HL-60 (cell line): ENCODE data around the gene SPINK1.
"Not testable (repeated sequence)": the region's sequence is repeated elsewhere in the genome, so short reads cannot be mapped to it uniquely, and the experiment has no call there.

Experiments used
- GABPA ChIP-seq: IDR thresholded peaks from 2 replicates; pipeline ENCODE4 v1.6.1; 2012; ENCODE audit warnings: low read depth
- REST ChIP-seq: IDR thresholded peaks from 2 replicates; pipeline ENCODE4 v1.6.1; 2012; ENCODE audit warnings: low read depth; ENCODE audit not compliant: insufficient replicate concordance
- SPI1 ChIP-seq: IDR thresholded peaks from 2 replicates; pipeline ENCODE4 v1.6.1; 2012; ENCODE audit warnings: low read depth, mild to moderate bottlenecking, borderline replicate concordance
- TF ChIP-seq, protein P1 (sequence below): IDR thresholded peaks from one replicate; pipeline ENCODE4 v1.5.1; 2011; ENCODE audit warnings: low read length, control low read depth, inconsistent platforms; ENCODE audit not compliant: insufficient read depth

DNA sequence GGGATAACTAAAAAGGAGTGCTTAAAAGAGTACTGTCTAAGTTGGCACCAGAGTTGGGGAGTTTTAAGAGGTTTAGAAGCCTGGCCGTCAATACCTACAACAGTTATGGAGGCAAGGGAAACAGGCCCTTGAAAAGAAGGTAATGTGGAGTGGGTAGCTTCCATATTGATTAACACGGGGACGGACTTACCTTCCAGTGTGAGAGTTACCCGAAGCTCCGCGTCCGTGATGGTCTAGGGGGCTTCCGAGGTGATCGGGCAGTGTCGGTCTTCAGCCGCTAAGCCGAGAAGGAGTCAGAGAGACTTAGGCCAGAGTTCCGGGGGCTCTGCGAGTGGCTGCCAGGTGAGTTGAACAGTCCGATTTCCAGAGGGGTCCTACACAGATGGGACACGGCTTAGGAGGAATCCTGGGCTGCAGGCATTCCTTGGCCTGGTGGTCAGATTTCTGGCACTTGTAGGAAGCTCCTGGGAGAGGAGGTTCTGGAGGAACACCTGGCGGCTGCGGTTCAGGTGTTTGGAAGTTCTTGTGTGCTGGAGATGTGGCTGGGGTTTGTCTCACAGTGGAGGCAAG, 40.6 kb upstream of the SPINK1 start:
- TF ChIP-seq, protein P1, sequence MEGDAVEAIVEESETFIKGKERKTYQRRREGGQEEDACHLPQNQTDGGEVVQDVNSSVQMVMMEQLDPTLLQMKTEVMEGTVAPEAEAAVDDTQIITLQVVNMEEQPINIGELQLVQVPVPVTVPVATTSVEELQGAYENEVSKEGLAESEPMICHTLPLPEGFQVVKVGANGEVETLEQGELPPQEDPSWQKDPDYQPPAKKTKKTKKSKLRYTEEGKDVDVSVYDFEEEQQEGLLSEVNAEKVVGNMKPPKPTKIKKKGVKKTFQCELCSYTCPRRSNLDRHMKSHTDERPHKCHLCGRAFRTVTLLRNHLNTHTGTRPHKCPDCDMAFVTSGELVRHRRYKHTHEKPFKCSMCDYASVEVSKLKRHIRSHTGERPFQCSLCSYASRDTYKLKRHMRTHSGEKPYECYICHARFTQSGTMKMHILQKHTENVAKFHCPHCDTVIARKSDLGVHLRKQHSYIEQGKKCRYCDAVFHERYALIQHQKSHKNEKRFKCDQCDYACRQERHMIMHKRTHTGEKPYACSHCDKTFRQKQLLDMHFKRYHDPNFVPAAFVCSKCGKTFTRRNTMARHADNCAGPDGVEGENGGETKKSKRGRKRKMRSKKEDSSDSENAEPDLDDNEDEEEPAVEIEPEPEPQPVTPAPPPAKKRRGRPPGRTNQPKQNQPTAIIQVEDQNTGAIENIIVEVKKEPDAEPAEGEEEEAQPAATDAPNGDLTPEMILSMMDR = not testable (repeated sequence)
- TF ChIP-seq REST, GABPA, SPI1: not testable (repeated sequence)
